HepG2 (cell line): Measurements from ENCODE around the gene CPNE1. TPM values are rescaled to one million over a fixed set of nuclear protein-coding genes. Genes with fewer than 3 reads are reported as not detected.

Experiments used
- AHDC1 ChIP-seq: sonication (generic); formaldehyde crosslinking; IDR thresholded peaks from 2 replicates; pipeline ENCODE4 v1.5.1; 2020; ENCODE audit warnings: mild to moderate bottlenecking, missing genetic modification reagents, borderline replicate concordance
- AHR ChIP-seq: IDR thresholded peaks from 2 replicates; pipeline ENCODE4 v1.6.1; 2018; ENCODE audit warnings: missing genetic modification reagents, missing compliant biosample characterization
- ATF7 ChIP-seq, 2 experiments: fragments of 450-650 bp in 1 of 2; sonication (generic) in 1 of 2; formaldehyde crosslinking in 1 of 2; IDR thresholded peaks; 2 replicates each; pipeline versions ENCODE4 v1.4.0 to v1.6.1; 2016 to 2020; ENCODE audit warnings: antibody characterized with exemption in 1 of 2, mild to moderate bottlenecking in 1 of 2, missing genetic modification reagents in 1 of 2
- CEBPG ChIP-seq: IDR thresholded peaks from 2 replicates; pipeline ENCODE4 v1.6.1; 2016
- ELF1 ChIP-seq: sonication (generic); formaldehyde crosslinking; IDR thresholded peaks from 2 replicates; pipeline ENCODE4 v1.4.0; 2020; ENCODE audit warnings: missing genetic modification reagents
- GLI4 ChIP-seq: sonication (generic); formaldehyde crosslinking; IDR thresholded peaks from 2 replicates; pipeline ENCODE4 v1.5.1; 2020; ENCODE audit warnings: missing genetic modification reagents, mild to moderate bottlenecking, moderate library complexity, borderline replicate concordance
- HNF4G ChIP-seq, 2 experiments: sonication (generic) in 1 of 2; formaldehyde crosslinking in 1 of 2; IDR thresholded peaks; 2 replicates each; pipeline versions ENCODE4 v1.4.0 to v1.6.1; 2011 to 2020; ENCODE audit warnings: borderline replicate concordance in 2 of 2, low read depth in 2 of 2, mild to moderate bottlenecking in 2 of 2, low read length in 1 of 2, missing genetic modification reagents in 1 of 2, moderate library complexity in 1 of 2
- ISX ChIP-seq: sonication (generic); formaldehyde crosslinking; conservative IDR thresholded peaks from 2 replicates; pipeline ENCODE4 v1.5.0; 2020; ENCODE audit warnings: missing genetic modification reagents
- KLF9 ChIP-seq: IDR thresholded peaks from 2 replicates; pipeline ENCODE4 v1.6.1; 2016; ENCODE audit warnings: low read depth
- MLLT10 ChIP-seq: sonication (generic); formaldehyde crosslinking; IDR thresholded peaks from 2 replicates; pipeline ENCODE4 v1.4.0; 2020; ENCODE audit warnings: missing genetic modification reagents
- MZF1 ChIP-seq: sonication (generic); formaldehyde crosslinking; IDR thresholded peaks from 2 replicates; pipeline ENCODE4 v1.8.1; 2023; ENCODE audit warnings: mild to moderate bottlenecking, missing genetic modification reagents, borderline replicate concordance
- NFYB ChIP-seq: sonication (generic); formaldehyde crosslinking; IDR thresholded peaks from 2 replicates; pipeline ENCODE4 v1.4.0; 2020; ENCODE audit warnings: missing genetic modification reagents
- NFYC ChIP-seq: IDR thresholded peaks from 2 replicates; pipeline ENCODE4 v1.6.1; 2016; ENCODE audit warnings: missing genetic modification reagents, missing compliant biosample characterization
- NKX3-1 ChIP-seq: sonication (generic); formaldehyde crosslinking; IDR thresholded peaks from 2 replicates; pipeline ENCODE4 v1.5.0; 2020; ENCODE audit warnings: missing genetic modification reagents
- SIX1 ChIP-seq: sonication (generic); formaldehyde crosslinking; IDR thresholded peaks from 2 replicates; pipeline ENCODE4 v1.4.0; 2020; ENCODE audit warnings: missing genetic modification reagents, borderline replicate concordance
- SNAI1 ChIP-seq: sonication (generic); formaldehyde crosslinking; IDR thresholded peaks from 2 replicates; pipeline ENCODE4 v1.5.0; 2020; ENCODE audit warnings: mild to moderate bottlenecking, missing genetic modification reagents, borderline replicate concordance
- SOX5 ChIP-seq: IDR thresholded peaks from 2 replicates; pipeline ENCODE4 v1.6.1; 2016; ENCODE audit warnings: borderline replicate concordance
- TARDBP ChIP-seq: sonication (generic); formaldehyde crosslinking; IDR thresholded peaks from 2 replicates; pipeline ENCODE4 v1.8.0; 2022; ENCODE audit warnings: mild to moderate bottlenecking, missing genetic modification reagents
- ZNF333 ChIP-seq: sonication (generic); formaldehyde crosslinking; IDR thresholded peaks from 2 replicates; pipeline ENCODE4 v1.4.0; 2020; ENCODE audit warnings: mild to moderate bottlenecking, missing genetic modification reagents, borderline replicate concordance
- ZNF713 ChIP-seq: sonication (generic); formaldehyde crosslinking; IDR thresholded peaks from 2 replicates; pipeline ENCODE4 v1.4.0; 2020; ENCODE audit warnings: mild to moderate bottlenecking, missing genetic modification reagents
- ZNF749 ChIP-seq: sonication (generic); formaldehyde crosslinking; IDR thresholded peaks from 2 replicates; pipeline ENCODE4 v1.8.0; 2022; ENCODE audit warnings: mild to moderate bottlenecking, missing genetic modification reagents, moderate library complexity, borderline replicate concordance
- ZNF775 ChIP-seq: sonication (generic); formaldehyde crosslinking; IDR thresholded peaks from 2 replicates; pipeline ENCODE4 v1.4.0; 2020; ENCODE audit warnings: missing genetic modification reagents, mild to moderate bottlenecking, moderate library complexity, borderline replicate concordance
- polyA plus RNA-seq, 8 experiments: library from polyadenylated mRNA; depleted of rRNA in 3 of 8; stranded (reverse) in 7 of 8; unstranded in 1 of 8; fragments of >200 nt; fragmentation: Illumina TruSeq in 4 of 8; extraction: Trizol in 4 of 8; gene quantifications; 2 replicates each; pipeline versions ENCODE4 v1.2.1 to v1.2.3, GENCODE V29; 2011 to 2016; ENCODE audit warnings: low read depth in 4 of 8, missing spikeins in 1 of 8, mixed read lengths in 1 of 8; ENCODE audit not compliant: insufficient read depth in 1 of 8
- total RNA-seq, 5 experiments: library from RNA; depleted of rRNA; stranded (reverse); fragments of >200 nt; fragmentation: Illumina TruSeq; extraction: Trizol; gene quantifications; 2 replicates each; pipeline ENCODE4 v1.2.3, GENCODE V29; 2016; ENCODE audit warnings: low read depth in 1 of 5
- TF ChIP-seq, protein P1 (sequence below): IDR thresholded peaks from 2 replicates; pipeline ENCODE4 v1.6.1; 2016; ENCODE audit warnings: mild to moderate bottlenecking
- TF ChIP-seq, protein P2 (sequence below): sonication (generic); formaldehyde crosslinking; IDR thresholded peaks from 2 replicates; pipeline ENCODE4 v1.8.0; 2022; ENCODE audit warnings: mild to moderate bottlenecking, missing genetic modification reagents, moderate library complexity

CPNE1 gene
- total and polyA plus RNA-seq, 2 of the 13 experiments (the other 11 are each of a cell fraction or from before 2014, with no cell fraction given) = 408 to 431 TPM

DNA sequence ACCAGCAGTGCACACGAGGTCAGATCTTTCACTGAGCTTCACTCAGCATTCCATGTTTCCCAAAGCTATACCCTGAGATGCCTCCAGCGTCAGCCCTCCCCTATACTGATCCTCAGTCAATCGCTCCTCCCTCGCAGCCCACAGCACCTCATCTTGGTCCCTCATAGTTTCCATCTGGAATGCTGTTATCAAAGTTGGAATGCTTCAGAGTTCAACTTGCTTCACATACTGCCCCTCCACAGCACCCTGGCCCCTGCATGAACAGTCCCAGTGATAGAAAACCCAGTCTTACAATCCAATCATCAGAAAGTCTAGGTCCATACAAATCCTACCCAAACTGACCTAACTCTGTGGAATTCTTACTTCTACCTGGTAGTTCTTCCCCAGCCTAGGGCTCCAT lies 29.0 kb downstream of the CPNE1 start (continued):
- 0 out of 2 replicates have a peak, but pooled peaks have one; percentile 7 for TF ChIP-seq AHDC1 (CRISPR knock-in tag)
- no peak for TF ChIP-seq AHR (CRISPR knock-in tag)
- TF ChIP-seq ZNF333 (CRISPR knock-in tag) = no peak
- TF ChIP-seq ZNF775 (CRISPR knock-in tag) = no peak
- no peak for TF ChIP-seq NFYC (CRISPR knock-in tag)
- TF ChIP-seq ELF1 (CRISPR knock-in tag) = 0 out of 2 replicates have a peak, but pooled peaks have one; percentile 8
- no peak for TF ChIP-seq NFYB (CRISPR knock-in tag)
- no peak for TF ChIP-seq ZNF749 (CRISPR knock-in tag)
- TF ChIP-seq HNF4G (IDR thresholded peaks at IDR 0.05; ENCODE audit: borderline replicate concordance, low read depth, low read length) = peak; percentile 26; the same call in 1 of the 2 replicates
- no peak for TF ChIP-seq HNF4G (CRISPR knock-in tag; IDR thresholded peaks at IDR 0.05; ENCODE audit: borderline replicate concordance, low read depth)
- TF ChIP-seq ZNF713 (CRISPR knock-in tag) = no peak
- TF ChIP-seq, protein P1, sequence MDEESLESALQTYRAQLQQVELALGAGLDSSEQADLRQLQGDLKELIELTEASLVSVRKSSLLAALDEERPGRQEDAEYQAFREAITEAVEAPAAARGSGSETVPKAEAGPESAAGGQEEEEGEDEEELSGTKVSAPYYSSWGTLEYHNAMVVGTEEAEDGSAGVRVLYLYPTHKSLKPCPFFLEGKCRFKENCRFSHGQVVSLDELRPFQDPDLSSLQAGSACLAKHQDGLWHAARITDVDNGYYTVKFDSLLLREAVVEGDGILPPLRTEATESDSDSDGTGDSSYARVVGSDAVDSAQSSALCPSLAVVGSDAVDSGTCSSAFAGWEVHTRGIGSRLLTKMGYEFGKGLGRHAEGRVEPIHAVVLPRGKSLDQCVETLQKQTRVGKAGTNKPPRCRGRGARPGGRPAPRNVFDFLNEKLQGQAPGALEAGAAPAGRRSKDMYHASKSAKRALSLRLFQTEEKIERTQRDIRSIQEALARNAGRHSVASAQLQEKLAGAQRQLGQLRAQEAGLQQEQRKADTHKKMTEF (CRISPR knock-in tag) = no peak
- no peak for TF ChIP-seq ATF7 (IDR thresholded peaks at IDR 0.05)
- TF ChIP-seq ATF7 (CRISPR knock-in tag; IDR thresholded peaks at IDR 0.05) = no peak
- TF ChIP-seq CEBPG (CRISPR knock-in tag) = no peak
- no peak for TF ChIP-seq TARDBP (CRISPR knock-in tag)
- 0 out of 2 replicates have a peak, but pooled peaks have one; percentile 29 for TF ChIP-seq GLI4 (CRISPR knock-in tag)
- TF ChIP-seq MLLT10 = no peak
- no peak for TF ChIP-seq ISX
- TF ChIP-seq SNAI1 (CRISPR knock-in tag) = no peak
- TF ChIP-seq MZF1 = no peak
- no peak for TF ChIP-seq KLF9 (CRISPR knock-in tag)
- TF ChIP-seq, protein P2, sequence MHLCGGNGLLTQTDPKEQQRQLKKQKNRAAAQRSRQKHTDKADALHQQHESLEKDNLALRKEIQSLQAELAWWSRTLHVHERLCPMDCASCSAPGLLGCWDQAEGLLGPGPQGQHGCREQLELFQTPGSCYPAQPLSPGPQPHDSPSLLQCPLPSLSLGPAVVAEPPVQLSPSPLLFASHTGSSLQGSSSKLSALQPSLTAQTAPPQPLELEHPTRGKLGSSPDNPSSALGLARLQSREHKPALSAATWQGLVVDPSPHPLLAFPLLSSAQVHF (CRISPR knock-in tag) = no peak
- TF ChIP-seq NKX3-1 = no peak
- TF ChIP-seq SIX1 (CRISPR knock-in tag) = no peak
- TF ChIP-seq SOX5 = no peak
